NB4 (cell line): Measurements from ENCODE around the gene LIPM.

ENCODE experiments used
- CTCF ChIP-seq: IDR thresholded peaks from one replicate; pipeline ENCODE4 v1.5.1; 2012; ENCODE audit warnings: low read depth, low read length
- MAX ChIP-seq: IDR thresholded peaks from 2 replicates; pipeline ENCODE4 v1.6.1; 2011; ENCODE audit warnings: low read depth, low read length
- MYC ChIP-seq: IDR thresholded peaks from 2 replicates; pipeline ENCODE4 v1.6.1; 2011; ENCODE audit warnings: low read depth, low read length
- POLR2A ChIP-seq: IDR thresholded peaks from 2 replicates; pipeline ENCODE4 v1.6.1; 2011; ENCODE audit warnings: mild to moderate bottlenecking; ENCODE audit not compliant: insufficient read length; ENCODE audit errors: extremely low read depth

GRCh38 chr10:88765816-88766215 lies 36.7 kb upstream of the LIPM start:
- TF ChIP-seq CTCF (no peak), POLR2A (no peak), MAX (no peak), MYC (no peak)
